SK-N-SH (cell line): Measurements from ENCODE around the gene GSTM4. TPM values are rescaled to one million over a fixed set of nuclear protein-coding genes. Genes with fewer than 3 reads are reported as not detected.
A peak's percentile ranks its signal among the peaks of the same experiment; 100 is the strongest.

ENCODE experiments used
- CTCF ChIA-PET: fragments of 300-600, 350-600 bp; formaldehyde crosslinking; extraction: SDS; loops from one replicate; lab custom pipeline; 2021; lab: Yijun Ruan, JAX
- POLR2A ChIA-PET: fragments of 350-600 bp; sonication (Branson Sonifier 250); formaldehyde crosslinking; extraction: SDS; loops from one replicate; lab custom pipeline; 2020; ENCODE audit warnings: antibody characterized with exemption, inconsistent platforms; lab: Yijun Ruan, JAX
- DNase-seq: peaks from one replicate; pipeline ENCODE4 v3.0.0; 2012
- H2AFZ ChIP-seq: fragments of 200-600 bp; sonication (generic); 2 replicates; pipeline ENCODE4 v1.8.1; 2016; ENCODE audit warnings: antibody characterized with exemption, mild to moderate bottlenecking, low read depth
- H3F3A ChIP-seq: fragments of 200-600 bp; sonication (generic); replicated peaks from 2 replicates; pipeline ENCODE3; 2016; ENCODE audit warnings: antibody characterized with exemption, mild to moderate bottlenecking; ENCODE audit not compliant: insufficient read depth
- H3K27ac ChIP-seq, 2 experiments: fragments of 200-500 bp in 1 of 2; fragments of 200-600 bp in 1 of 2; sonication (Bioruptor generic) in 1 of 2; sonication (generic), shearing (Covaris generic) in 1 of 2; 2 replicates each; pipeline versions ENCODE4 v1.5.1 to v1.6.1; 2014 to 2016; ENCODE audit warnings: low read depth in 2 of 2, inconsistent platforms in 1 of 2, low read length in 1 of 2, mild to moderate bottlenecking in 1 of 2, mixed read lengths in 1 of 2
- H3K27me3 ChIP-seq: fragments of 200-600 bp; sonication (generic), shearing (Covaris generic); 2 replicates; pipeline ENCODE4 v1.6.1; 2016; ENCODE audit warnings: mixed run types; ENCODE audit not compliant: insufficient read depth
- H3K36me3 ChIP-seq, 2 experiments: fragments of 200-500 bp in 1 of 2; fragments of 200-600 bp in 1 of 2; sonication (Bioruptor generic) in 1 of 2; sonication (generic) in 1 of 2; replicated peaks in 1 of 2; 2 replicates each; pipeline versions ENCODE3 to v1.5.1; 2014 to 2016; ENCODE audit warnings: low read length in 1 of 2, mild to moderate bottlenecking in 1 of 2; ENCODE audit not compliant: insufficient read depth in 2 of 2, control insufficient read depth in 1 of 2
- H3K4me1 ChIP-seq, 2 experiments: fragments of 200-500 bp in 1 of 2; fragments of 200-600 bp in 1 of 2; sonication (Bioruptor generic) in 1 of 2; sonication (generic), shearing (Covaris generic) in 1 of 2; 2 replicates each; pipeline versions ENCODE4 v1.5.1 to v1.6.1; 2014 to 2016; ENCODE audit warnings: low read depth in 1 of 2, low read length in 1 of 2, mixed run types in 1 of 2; ENCODE audit not compliant: insufficient read depth in 2 of 2, control insufficient read depth in 1 of 2
- H3K4me2 ChIP-seq: fragments of 200-600 bp; sonication (generic), shearing (Covaris generic); 2 replicates; pipeline ENCODE4 v1.6.1; 2017; ENCODE audit warnings: mixed run types
- H3K4me3 ChIP-seq, 2 experiments: fragments of 200-500 bp in 1 of 2; fragments of 200-600 bp in 1 of 2; sonication (Bioruptor generic) in 1 of 2; sonication (generic), shearing (Covaris generic) in 1 of 2; 2 replicates each; pipeline versions ENCODE4 v1.5.1 to v1.8.1; 2014 to 2016; ENCODE audit warnings: low read depth in 2 of 2, inconsistent platforms in 1 of 2, low read length in 1 of 2, mild to moderate bottlenecking in 1 of 2, mixed read lengths in 1 of 2, moderate library complexity in 1 of 2
- H3K79me2 ChIP-seq: fragments of 200-600 bp; sonication (generic); 2 replicates; pipeline ENCODE4 v1.8.1; 2017; ENCODE audit warnings: mild to moderate bottlenecking; ENCODE audit not compliant: insufficient read depth
- H3K9ac ChIP-seq: fragments of 200-600 bp; sonication (generic); 2 replicates; pipeline ENCODE4 v1.6.1; 2017; ENCODE audit warnings: mixed run types
- H3K9me2 ChIP-seq: fragments of 200-600 bp; sonication (generic); 2 replicates; pipeline ENCODE4 v1.6.1; 2017; ENCODE audit warnings: mixed run types
- H3K9me3 ChIP-seq: fragments of 200-600 bp; sonication (generic); 2 replicates; pipeline ENCODE4 v1.6.1; 2017; ENCODE audit warnings: mixed run types, mild to moderate bottlenecking, moderate library complexity
- H4K20me1 ChIP-seq: fragments of 200-600 bp; sonication (generic); 2 replicates; pipeline ENCODE4 v1.6.1; 2017; ENCODE audit warnings: mild to moderate bottlenecking, mixed run types; ENCODE audit not compliant: insufficient read depth
- CHD2 ChIP-seq: fragments of 150-350 bp; IDR thresholded peaks from 2 replicates; pipeline ENCODE4 v1.6.1; 2018; ENCODE audit warnings: low read length; ENCODE audit not compliant: partially characterized antibody
- FOSL2 ChIP-seq: IDR thresholded peaks from 2 replicates; pipeline ENCODE4 v1.4.0; 2012; ENCODE audit warnings: low read depth, mild to moderate bottlenecking, moderate library complexity, borderline replicate concordance
- GATA2 ChIP-seq: sonication (generic); formaldehyde crosslinking; IDR thresholded peaks from 2 replicates; pipeline ENCODE4 v1.5.0; 2020; ENCODE audit warnings: mild to moderate bottlenecking, missing genetic modification reagents
- MXI1 ChIP-seq: IDR thresholded peaks from 2 replicates; pipeline ENCODE4 v1.6.1; 2012; ENCODE audit warnings: mild to moderate bottlenecking, low read depth, low read length, improper control_type of control experiment
- NFIC ChIP-seq: IDR thresholded peaks from 2 replicates; pipeline ENCODE4 v1.4.0; 2012; ENCODE audit warnings: borderline replicate concordance
- RAD21 ChIP-seq: IDR thresholded peaks from 2 replicates; pipeline ENCODE4 v1.6.1; 2012; ENCODE audit warnings: mild to moderate bottlenecking, low read length
- REST ChIP-seq: IDR thresholded peaks from 2 replicates; pipeline ENCODE4 v1.6.1; 2012; ENCODE audit warnings: mild to moderate bottlenecking, low read depth, low read length, moderate library complexity
- RFX5 ChIP-seq: IDR thresholded peaks from 2 replicates; pipeline ENCODE4 v1.6.1; 2012; ENCODE audit warnings: mild to moderate bottlenecking, improper control_type of control experiment, low read length
- RXRA ChIP-seq: IDR thresholded peaks from 2 replicates; pipeline ENCODE4 v1.4.0; 2012; ENCODE audit warnings: low read depth, mild to moderate bottlenecking, borderline replicate concordance
- SMC3 ChIP-seq: IDR thresholded peaks from 2 replicates; pipeline ENCODE4 v1.6.1; 2012; ENCODE audit warnings: low read depth, low read length, improper control_type of control experiment
- TAF1 ChIP-seq: IDR thresholded peaks from 2 replicates; pipeline ENCODE4 v1.6.1; 2012; ENCODE audit warnings: low read depth, mild to moderate bottlenecking, low read length, moderate library complexity, borderline replicate concordance
- TCF12 ChIP-seq: IDR thresholded peaks from 2 replicates; pipeline ENCODE4 v1.4.0; 2012
- TEAD4 ChIP-seq: IDR thresholded peaks from 2 replicates; pipeline ENCODE4 v1.4.0; 2012; ENCODE audit warnings: mild to moderate bottlenecking, borderline replicate concordance; ENCODE audit not compliant: insufficient read depth
- USF2 ChIP-seq: fragments of 150-350 bp; IDR thresholded peaks from 2 replicates; pipeline ENCODE4 v1.6.1; 2017; ENCODE audit warnings: antibody characterized with exemption, low read length, low read depth, borderline replicate concordance
- ZBTB33 ChIP-seq: IDR thresholded peaks from 2 replicates; pipeline ENCODE4 v1.4.0; 2012; ENCODE audit warnings: low read depth, borderline replicate concordance
- WGBS: methylation state at CpG from one replicate; pipeline ENCODE4 v1.1.6; 2017; ENCODE audit warnings: low lambda C conversion rate; 5-methylcytosine and 5-hydroxymethylcytosine counted together
- polyA plus RNA-seq, 3 experiments: library from polyadenylated mRNA; depleted of rRNA; stranded (reverse); fragments of >200 nt; gene quantifications; 2 replicates each; pipeline ENCODE4 v1.2.3, GENCODE V29; 2012
- TF ChIP-seq, protein P1 (sequence below): fragments of 200-600 bp; sonication (generic); IDR thresholded peaks from 2 replicates; pipeline ENCODE4 v1.6.1; 2017; ENCODE audit warnings: antibody characterized with exemption, mild to moderate bottlenecking, moderate library complexity
- TF ChIP-seq, protein P2 (sequence below): IDR thresholded peaks from 2 replicates; pipeline ENCODE4 v1.4.0; 2012; ENCODE audit warnings: low read depth

Gene GSTM4
- polyA plus RNA-seq, 1 of the 3 experiments (the other 2 are of a cell fraction): 34.2 TPM

DNA sequence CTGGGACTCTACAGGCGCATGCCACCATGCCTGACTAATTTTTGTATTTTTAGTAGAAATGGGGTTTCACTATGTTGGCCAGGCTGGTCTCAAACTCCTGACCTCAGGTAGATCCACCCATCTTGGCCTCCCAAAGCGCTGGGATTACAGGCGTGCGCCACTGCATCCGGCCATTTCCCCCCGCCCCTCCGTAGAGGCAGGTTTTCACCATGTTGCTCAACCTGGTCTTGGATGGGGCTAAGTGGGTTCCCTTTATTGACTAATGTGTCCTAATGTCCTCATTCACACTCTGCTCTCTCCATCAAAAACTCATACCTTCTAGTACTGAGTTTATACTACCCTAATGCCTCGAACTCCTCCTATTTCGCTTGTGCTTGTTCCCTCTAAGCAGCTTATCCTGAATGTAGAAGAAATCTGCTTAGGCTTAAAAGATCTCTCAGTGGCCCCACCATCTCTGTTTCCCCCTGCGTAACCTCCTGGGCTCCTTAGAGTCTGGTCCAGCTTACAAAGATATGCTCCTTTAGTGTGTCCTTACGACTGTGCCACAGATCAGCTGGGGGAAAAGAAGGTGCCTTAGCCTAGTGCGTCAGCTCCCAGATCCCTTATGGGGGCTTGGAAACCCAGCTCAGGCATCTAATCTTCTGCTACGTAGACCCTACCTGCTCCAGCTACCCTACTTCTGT, 44.5 kb upstream of the GSTM4 start:
- ChIA-PET CTCF (interaction anchor here (1.2 to 2.6 kb wide), 4 partner anchors 13 to 38 kb away, joined by 3 to 9 read pairs (median 4); no protein-coding TSS in a partner anchor), POLR2A (no interaction called here)
- Histone ChIP-seq H3F3A (peaks cover 13% of the 10 kb centered on the region), H3K27ac (peak overlapping the region in 1 of 2 experiments; percentile 60; a peak in 1 of 4 replicates), H3K4me2 (no peak overlapping the region), H3K27me3 (no peaks in the 10 kb centered on the region), H3K9me3 (no peaks in the 10 kb centered on the region), H3K9me2 (no peaks in the 10 kb centered on the region), H4K20me1 (no peaks in the 10 kb centered on the region), H3K4me1 (peaks cover 0 to 5% of the 10 kb centered on the region in 2 experiments; a peak in 1 of 4 replicates), H3K9ac (no peak overlapping the region), H2AFZ (no peak overlapping the region), H3K36me3 (no peaks in the 10 kb centered on the region), H3K79me2 (no peaks in the 10 kb centered on the region), H3K4me3 (no peak overlapping the region)
- 96% methylated on average over 8 of the region's 13 CpGs for WGBS
- no peak for TF ChIP-seq CHD2
- no peak for TF ChIP-seq NFIC
- TF ChIP-seq FOSL2: no peak
- no peak for TF ChIP-seq REST
- TF ChIP-seq, protein P1, sequence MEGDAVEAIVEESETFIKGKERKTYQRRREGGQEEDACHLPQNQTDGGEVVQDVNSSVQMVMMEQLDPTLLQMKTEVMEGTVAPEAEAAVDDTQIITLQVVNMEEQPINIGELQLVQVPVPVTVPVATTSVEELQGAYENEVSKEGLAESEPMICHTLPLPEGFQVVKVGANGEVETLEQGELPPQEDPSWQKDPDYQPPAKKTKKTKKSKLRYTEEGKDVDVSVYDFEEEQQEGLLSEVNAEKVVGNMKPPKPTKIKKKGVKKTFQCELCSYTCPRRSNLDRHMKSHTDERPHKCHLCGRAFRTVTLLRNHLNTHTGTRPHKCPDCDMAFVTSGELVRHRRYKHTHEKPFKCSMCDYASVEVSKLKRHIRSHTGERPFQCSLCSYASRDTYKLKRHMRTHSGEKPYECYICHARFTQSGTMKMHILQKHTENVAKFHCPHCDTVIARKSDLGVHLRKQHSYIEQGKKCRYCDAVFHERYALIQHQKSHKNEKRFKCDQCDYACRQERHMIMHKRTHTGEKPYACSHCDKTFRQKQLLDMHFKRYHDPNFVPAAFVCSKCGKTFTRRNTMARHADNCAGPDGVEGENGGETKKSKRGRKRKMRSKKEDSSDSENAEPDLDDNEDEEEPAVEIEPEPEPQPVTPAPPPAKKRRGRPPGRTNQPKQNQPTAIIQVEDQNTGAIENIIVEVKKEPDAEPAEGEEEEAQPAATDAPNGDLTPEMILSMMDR: no peak
- no peak for TF ChIP-seq RXRA
- TF ChIP-seq RFX5: no peak
- TF ChIP-seq, protein P2, sequence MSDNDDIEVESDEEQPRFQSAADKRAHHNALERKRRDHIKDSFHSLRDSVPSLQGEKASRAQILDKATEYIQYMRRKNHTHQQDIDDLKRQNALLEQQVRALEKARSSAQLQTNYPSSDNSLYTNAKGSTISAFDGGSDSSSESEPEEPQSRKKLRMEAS: no peak
- no peak for TF ChIP-seq RAD21
- no peak for TF ChIP-seq SMC3
- no peak for TF ChIP-seq TAF1
- no peak for TF ChIP-seq USF2
- TF ChIP-seq MXI1: no peak
- TF ChIP-seq TCF12: no peak
- no peak for TF ChIP-seq ZBTB33
- no peak for TF ChIP-seq TEAD4
- TF ChIP-seq GATA2 (CRISPR knock-in tag): no peak
- no peak for DNase-seq
